EL (cell line): ENCODE measurements around the gene DNAJC3.
"Not testable (repeated sequence)": the region's sequence is repeated elsewhere in the genome, so short reads cannot be mapped to it uniquely, and the experiment has no call there.

Experiments
- DNase-seq: peaks from one replicate; pipeline ENCODE4 v3.0.0-alpha.2; 2016

DNAJC3 gene, protein sequence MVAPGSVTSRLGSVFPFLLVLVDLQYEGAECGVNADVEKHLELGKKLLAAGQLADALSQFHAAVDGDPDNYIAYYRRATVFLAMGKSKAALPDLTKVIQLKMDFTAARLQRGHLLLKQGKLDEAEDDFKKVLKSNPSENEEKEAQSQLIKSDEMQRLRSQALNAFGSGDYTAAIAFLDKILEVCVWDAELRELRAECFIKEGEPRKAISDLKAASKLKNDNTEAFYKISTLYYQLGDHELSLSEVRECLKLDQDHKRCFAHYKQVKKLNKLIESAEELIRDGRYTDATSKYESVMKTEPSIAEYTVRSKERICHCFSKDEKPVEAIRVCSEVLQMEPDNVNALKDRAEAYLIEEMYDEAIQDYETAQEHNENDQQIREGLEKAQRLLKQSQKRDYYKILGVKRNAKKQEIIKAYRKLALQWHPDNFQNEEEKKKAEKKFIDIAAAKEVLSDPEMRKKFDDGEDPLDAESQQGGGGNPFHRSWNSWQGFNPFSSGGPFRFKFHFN

DNA sequence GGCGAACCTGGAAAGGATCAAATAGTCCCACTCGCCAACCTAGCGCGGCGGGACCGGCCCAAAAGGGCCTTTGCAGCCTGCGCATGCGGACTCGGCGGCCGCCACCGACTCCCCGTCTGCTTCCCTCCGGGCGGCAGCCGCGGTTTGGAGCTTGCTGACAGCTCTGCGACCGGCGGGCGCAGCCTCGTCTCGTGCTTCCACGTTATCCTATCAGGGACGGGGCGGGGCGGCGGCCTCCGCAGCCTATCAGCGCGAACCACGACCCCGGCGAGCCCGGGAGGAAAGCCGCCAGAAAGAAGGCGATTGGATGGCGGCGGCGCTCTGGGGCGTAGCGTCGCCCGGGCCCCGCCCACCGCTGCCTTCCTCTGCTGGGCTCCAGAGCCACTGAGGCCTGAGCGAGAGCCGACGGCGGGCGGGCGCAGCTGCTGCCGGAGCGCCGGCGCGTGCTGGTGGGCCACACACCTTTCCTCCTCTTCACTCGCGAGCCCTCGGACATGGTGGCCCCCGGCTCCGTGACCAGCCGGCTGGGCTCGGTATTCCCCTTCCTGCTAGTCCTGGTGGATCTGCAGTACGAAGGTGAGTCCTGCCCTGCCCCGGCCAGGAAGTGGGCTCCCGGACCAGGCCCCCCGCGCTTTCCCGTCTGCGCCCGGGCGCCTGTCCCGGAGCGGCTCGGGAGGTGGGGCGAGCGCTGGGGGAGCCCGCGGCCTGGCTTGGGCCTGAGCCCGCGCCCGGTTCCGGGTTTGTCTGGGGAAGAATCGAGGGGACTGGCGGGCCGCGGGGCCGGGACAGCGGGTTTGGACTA, at the start of gene DNAJC3:
Gene DNAJC3 (plus strand): TSS at position 378 of the 802 bp plus-strand sequence. CDS start 117 bp downstream, at position 495.
- peak; percentile 97 for DNase-seq

DNA sequence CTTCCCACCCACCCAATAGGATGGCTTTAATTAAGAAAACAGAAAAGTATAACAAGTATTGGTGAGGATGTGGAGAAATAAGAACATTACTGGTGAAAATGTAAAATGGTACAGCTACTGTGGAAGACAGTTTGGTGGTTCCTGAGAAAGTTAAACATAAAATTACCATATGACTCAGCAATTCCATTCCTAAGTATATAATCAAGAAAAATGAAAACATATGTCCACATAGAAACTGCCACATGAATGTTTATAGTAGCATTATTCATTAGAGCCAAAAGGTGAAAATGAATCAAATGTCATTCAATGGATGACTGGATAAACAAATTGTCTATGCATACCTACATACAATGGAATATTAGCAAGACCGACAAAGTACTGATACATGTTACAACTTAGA, 49.3 kb upstream of the DNAJC3 start:
- DNase-seq = peak; percentile 48

DNA sequence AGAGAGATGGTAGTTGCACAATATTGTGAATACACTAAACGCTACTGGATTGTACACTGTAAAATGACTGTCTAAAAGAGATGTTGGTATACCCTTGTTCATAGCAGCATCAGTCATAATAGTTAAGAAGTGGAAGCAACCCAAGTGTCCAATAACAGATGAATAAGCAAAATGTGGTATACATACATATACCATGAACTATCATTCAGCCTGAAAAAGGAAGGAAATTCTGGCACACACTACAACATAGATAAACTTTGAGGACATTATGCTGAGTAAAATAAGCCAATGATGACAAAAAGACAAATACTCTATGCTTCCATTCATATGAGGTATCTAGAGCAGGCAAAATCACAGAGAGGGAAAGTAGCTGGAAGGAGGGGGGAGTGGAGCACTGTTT, 48.5 kb upstream of the DNAJC3 start:
- DNase-seq = no peak

DNA sequence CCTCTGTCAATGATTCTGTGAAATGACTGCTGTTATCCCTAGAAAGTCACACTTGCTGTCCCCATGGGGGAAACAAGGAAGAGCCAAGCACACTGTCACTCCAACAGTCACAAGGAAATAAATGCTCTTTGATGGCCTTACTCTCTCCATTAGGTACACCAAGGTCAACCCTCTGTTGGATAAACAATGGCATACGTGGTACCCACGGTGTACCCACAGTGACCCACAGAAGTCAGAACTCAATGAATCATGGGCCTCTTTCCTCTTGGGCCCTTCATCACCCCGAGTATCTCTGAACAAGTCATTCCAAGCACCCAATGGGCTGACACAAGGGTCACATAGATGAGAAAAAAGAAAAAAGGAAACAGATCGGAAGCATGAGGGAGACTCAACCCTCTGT, 47.9 kb upstream of the DNAJC3 start:
- DNase-seq = no peak

DNA sequence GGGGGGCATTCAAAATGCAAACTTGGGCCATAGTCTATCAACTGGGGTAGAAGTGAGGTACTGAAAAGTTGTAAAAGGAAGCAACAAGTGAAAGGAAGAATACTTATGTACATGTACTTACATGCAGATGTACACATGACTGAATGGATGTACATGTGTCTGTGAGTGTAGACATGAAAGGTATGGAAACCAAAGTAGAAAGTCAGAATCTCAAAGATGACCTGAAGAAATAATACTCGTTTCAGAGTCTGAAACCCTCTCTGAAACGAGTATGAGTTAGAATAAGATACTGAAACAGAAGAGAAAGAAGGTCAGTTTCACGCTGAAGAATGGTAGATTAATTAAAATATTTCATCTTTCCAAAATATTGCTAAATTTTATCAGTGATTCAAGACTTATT, 46.3 kb upstream of the DNAJC3 start:
- no peak for DNase-seq

DNA sequence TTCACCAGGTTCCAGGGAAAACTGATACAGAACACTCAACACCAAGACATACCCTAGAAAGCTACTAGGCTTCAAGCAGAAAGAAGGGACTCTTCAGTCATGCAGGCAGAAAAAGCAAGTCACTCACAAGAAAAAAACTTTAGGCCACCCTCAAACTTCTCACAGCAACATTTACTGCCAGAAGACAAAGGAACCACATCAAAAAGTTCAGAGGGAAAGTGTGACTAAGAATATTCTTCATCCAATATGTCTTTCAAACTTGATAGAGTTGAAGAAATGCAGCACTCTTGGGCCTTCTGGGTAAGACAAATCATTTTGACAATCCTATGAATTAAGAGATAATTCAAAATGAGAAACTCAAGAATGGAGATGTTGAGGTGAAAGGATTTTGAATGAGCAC, 40.1 kb upstream of the DNAJC3 start:
- no peak for DNase-seq

DNA sequence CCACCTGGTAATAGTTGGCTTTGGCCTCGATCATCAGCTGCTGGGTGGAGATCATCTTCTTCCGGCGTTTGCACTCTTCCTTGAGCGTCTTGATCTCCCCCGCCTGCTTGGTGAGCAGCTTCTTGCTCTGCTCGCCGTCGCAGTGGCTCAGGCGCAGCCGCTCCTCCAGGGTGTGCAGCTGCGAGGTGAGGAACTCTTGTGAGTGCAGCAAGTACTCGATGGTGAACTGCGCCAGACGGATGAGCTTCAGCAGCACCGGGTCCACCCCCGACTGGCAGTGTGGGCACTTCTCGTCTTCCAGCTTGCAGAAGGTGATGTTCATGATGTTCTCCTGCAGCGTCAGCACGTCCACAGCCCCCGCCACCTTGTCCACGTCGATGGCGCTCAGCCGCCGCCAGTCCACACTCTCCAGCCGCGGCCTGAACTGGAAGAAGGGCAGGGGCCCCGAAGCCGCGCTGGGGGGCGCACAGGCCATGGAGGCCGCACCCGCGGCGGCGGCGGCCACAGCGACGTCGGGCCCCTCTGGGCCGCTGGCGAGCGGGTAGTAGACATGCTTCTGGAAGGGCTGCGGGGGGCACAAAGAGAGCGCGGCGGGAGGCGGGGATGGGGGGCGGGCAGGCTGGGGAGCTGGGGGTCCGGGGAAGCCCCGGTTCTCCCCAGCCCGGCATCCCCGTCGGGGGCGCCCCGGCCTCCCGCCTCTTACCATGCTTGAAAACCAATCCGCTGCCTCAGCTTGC, 35.5 kb upstream of the DNAJC3 start:
- peak; percentile 18 for DNase-seq

DNA sequence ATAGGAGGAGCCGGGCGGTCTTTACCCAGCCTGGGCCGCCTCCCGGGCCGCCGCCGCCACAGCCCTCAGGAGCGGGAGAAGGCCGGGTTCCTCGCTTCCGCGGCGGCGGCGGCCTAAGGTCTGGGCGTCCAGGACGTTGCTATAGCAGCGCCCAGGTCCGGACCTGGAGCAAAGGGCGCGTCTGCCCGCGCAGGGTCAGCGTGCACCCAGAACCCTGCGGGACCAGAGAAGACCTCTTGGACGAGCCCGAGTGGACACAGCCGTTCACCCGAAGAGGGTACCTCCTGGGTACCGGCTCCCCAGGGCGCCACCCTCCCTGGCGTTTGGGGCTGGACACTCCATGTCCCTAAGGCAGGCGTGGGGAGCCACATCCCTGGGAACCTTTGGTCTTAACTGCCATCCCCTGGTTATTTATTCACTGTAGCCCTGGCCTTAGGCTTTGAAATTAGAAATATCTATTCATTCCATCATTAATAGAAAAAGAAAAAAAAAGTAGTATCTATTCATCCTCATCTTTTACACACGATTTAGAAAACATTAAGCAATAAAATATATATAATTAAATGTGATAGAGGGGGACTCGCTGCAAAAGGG, 34.8 kb upstream of the DNAJC3 start:
- peak; percentile 64 for DNase-seq

DNA sequence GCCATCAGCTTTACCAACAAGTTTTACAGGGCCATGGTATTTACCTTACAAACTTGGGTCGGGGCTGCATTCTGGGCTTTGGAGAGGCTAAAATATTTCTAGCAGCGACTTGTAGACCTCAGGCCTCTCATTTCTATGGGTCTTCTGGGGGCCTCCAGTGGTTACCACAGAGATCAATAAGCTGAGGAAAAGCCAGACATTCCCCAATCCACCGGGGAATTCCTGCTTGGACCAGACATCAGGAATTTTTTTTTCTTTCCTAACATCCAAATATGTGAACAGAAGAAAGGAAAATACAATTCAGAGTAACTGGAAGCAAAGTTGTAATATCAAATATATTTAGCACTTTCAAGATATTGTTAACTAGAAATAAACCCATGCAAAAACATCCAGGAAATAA, 33.9 kb upstream of the DNAJC3 start:
- no peak for DNase-seq

DNA sequence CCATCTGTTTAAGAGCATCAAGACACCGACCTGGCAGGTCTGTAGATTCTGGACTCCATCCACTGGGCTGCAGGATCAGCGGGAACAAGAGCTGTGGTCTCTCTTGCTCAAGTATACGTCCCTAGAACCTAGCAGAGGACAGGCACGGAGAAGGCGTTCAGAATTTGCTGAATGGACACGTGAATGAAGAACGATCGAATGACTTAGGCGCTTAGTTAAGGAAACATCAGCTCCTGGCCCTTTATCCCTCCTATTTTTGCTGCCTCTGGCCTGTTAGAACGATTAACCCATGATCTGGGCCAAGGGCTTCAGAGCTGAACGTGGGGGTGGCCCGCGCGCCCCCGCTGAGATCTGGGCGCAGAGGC, 33.4 kb upstream of the DNAJC3 start:
- DNase-seq = peak; percentile 53

DNA sequence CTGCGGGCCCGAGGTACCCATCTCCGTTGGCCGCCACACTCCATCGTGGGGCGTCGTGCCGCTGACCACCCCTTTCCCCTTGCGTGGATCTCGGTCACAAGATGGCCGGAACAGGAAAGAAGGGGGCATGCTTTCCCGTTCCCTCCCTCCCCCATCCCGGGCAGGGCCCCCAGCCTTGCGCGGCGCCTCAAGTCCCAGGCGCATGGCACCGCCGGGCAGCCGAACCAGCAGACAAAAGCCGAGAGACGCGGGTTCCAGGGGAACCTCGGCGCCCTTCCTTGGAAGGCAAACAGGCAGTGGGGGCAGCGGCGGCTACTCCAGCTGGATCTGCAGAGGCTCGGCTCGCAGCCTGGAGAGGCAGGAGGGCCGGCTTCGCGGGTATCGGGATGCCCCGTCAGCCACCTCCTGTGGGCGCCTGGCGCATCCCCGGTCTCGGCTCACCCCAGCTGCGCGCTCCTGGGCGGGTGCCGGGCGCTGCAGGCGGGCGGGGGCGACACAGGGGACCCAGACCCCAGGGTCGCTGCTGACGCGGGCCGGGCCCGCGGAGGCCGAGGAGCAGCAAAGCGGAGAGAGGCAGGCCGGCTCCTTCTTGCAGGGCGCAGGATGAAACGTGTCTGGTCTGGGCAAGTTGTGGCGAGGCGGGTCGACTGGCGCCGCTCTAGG, 32.9 kb upstream of the DNAJC3 start:
- peak; percentile 64 for DNase-seq

DNA sequence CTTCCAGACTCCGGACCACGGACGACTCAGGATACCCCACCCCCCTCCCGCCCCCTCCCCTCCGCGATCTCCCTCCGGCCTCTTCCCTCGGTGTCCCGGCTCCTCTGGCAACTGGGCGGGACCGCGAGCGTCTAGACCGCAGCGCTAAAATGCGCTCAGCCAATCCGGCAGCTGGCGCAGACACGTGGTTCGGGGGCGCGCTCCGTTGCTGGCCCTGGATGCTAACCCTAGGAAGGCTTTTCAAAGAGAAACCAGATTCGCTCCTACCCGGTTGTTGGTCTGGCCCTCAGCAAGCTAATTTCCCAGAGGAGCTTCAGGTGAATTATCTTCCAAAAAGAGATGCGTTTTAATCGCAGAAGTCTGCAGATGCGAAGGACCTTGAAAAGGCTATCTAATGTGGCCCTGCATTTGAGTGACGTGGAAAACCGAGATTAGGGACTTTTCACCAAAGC, 32.3 kb upstream of the DNAJC3 start, which contains the start of gene DZIP1:
Gene DZIP1 (minus strand): TSS at position 106 of the 452 bp plus-strand sequence. CDS start 2,677 bp downstream, outside the sequence.
- peak; percentile 89 for DNase-seq

DNA sequence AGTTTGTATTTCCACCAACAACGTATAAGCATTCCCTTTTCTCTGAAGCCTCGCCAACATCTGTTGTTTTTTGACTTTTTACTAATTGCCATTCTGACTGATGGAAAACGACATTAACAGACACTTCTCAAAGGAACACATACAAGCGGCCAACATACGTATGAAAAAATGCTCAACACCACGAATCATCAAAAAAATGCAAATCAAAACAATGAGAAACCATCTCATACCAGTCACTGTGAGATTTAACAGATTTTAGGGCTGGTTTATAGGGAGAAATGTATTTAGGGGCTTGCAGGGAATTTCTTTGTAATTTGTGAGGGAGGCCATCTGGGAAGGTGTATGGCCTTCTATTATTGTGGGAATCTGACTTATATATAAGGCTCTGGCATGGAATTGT, 29.6 kb upstream of the DNAJC3 start:
- DNase-seq = no peak

DNA sequence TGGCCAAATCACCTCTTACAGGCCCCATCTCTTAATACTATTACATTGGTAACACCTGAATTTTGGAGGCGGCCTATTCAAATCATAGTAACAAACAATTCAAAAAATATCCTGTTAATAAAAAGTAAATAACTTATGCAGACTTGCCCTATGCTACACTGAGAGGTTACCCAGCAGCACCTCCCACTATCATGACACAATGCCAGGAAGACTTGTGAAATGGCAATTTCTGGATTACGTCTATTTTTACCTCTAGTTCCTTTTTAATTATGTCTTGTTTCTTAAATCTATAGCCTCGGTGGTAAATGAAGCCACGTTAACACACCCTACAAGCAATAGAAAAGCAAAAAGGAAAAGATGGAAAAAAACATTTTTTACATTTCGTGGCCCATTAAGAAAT, 26.2 kb upstream of the DNAJC3 start:
- no peak for DNase-seq

DNA sequence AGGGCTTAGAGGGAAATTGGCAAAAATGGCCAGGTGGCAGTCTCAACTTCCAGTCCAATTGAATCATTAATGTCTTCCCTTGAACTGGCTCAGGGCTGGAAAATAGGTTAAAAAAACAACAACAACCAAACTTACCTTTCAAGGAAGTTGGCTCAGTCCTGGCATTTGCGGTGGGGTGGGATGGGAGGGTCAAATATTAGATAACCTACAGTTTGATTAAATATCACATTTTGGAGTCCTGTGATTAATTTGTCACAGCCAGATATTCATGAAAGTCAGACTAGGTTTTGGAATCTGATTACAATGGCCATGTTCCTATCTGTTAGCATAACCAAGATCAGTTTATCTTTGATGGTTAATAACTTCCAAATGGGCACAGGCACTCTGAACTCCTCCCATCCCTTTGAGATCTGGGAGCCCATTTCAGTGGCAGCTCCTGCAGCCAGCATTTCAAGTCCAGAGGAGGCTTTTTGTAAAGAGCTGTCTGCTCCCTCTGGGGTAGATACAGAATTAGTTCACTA, 24.6 kb upstream of the DNAJC3 start:
- no peak for DNase-seq

DNA sequence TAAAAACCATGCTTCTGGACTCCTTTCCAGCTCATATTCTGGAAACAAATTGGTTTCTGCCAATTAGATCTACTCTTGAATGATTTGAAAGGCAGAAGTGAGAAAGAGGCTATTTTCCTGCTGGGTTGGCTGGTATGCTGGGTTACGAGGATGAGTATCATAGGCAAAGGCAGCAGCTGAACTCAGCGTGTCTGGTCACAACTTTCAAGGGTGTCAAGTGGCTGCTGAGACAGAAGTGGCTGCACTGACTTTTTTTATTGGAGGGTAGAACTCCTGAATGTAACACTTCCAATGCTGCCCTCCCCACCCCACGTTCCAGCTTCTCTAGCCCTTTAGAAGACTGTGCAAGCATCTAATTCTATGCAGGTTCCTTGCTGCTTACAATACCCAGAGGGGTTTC, 24.1 kb upstream of the DNAJC3 start:
- DNase-seq = no peak

DNA sequence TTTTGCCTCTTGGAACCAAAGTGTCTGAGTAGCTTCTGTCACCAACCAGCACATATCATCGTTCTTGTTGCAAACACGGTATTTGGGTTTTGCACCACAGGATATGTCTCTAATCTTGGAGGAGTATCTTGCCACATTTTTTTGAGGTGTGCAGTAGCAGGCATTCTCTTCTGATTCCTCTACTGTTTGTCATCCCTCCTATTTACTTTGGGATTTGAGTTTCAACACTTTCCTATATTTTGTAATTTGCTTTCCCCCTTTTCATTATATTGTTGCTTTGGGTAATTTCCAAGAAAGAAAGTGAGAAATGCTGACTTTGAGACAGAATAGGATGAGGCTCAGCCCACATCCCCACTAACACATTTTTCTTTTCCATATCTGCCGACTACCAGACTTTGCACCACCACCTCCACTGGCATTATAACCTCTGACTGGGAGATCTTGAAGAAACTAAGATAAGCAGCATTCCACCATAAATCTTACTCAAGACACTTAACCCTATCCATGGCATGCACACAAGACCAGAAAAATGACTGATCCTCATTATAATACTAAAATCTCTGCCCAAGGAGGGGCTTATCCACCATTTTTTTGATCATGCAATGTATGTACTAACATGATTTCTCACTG, 20.4 kb upstream of the DNAJC3 start:
- DNase-seq = no peak

DNA sequence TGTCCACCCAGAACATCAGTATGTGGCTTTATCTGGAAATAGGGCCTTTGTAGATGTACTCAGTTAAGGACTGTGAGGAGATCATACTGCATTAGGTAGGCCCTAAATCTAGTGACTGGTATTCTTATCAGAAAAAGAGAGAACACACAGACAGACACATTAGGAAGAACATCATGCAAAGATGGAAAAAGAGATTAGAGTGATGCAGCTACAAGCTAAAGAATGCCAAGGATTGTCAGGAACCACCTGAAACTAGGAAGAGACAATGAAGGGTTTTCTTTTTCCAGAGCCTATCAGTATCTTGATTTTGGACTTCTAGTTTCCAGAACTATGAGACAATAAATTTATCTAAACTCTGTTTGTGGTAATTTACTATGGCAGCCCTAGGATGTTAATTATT, 17.4 kb upstream of the DNAJC3 start:
- no peak for DNase-seq

DNA sequence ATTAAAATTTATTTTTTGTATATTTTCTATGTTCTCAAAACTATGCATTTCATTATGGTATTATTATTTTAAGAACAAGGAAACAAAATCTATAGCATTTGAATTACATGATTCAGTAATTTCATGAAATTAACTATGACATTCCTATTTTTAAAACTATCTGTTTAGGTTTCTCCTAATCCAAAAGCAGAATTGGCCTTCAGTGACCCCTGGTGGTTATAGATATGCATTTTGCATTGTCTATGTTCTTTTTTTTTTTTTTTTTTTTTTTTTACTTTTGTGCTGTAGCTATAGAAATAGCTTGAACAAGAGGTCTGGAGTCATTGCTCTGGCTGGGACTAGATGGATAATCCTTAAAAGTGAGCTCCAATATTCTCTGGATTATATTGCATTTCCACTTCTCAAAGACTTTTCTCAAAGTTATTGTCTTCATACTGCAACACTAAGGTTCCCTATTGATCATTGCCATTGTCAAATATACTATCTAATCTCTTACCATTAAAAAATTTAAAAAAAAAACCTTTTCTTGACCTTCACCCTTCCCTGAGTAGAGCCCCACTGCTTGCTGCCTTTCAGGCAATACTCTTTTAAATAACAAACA, 15.9 kb upstream of the DNAJC3 start:
- peak; percentile 55 for DNase-seq

DNA sequence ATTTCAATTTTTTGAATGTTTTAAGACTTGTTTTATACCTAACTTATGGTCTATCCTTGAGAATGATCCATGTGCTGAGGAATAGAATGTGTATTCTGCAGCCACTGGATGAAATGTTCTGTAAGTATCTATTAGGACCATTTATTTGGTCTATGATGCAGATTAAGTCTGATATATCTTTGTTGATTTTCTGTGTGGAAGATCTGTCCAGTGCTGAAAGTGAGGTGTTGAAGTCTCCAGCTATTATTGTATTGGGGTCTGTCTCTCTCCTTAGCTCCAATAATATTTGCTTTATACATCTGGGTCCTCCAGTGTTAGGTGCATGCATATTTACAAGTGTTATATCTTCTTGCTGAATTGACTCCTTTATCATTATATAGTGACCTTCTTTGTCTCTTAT, 9.7 kb upstream of the DNAJC3 start:
- not testable (repeated sequence) for DNase-seq

DNA sequence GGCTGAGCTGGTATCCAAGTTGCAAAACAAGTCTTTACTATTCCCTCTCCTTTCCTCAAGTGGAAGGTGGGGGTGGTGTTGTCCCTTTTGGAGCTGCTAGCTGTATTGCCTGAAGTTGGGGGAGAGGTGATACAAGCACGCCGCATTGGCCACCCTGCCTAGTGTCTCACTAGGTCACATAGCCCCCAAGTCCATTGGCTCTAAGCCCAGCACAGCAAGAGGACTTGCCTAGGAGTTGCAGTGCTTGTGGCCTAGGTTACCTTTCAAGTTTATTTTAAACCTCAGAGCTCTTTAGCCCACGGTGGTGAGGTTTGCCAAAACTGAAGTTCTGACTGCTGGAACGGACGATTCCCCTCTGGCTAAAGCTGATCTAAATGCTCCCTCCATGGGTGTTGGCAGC, 5.3 kb upstream of the DNAJC3 start:
- no peak for DNase-seq
